AG04449 (cell line): ENCODE results near the gene ARHGAP18.
A peak's percentile ranks its signal among the peaks of the same experiment; 100 is the strongest.

Experiments
- CTCF ChIA-PET: fragments of 350-600 bp; formaldehyde crosslinking; extraction: SDS; loops from one replicate; lab custom pipeline; 2021; ENCODE audit warnings: antibody characterized with exemption; lab: Yijun Ruan, JAX
- POLR2A ChIA-PET: fragments of 400-600, 350-600 bp; formaldehyde crosslinking; extraction: SDS; loops from one replicate; lab custom pipeline; 2020; ENCODE audit warnings: antibody characterized with exemption, inconsistent platforms; lab: Yijun Ruan, JAX
- DNase-seq: peaks from one replicate; pipeline ENCODE4 v3.0.0-alpha.2; 2010; ENCODE audit warnings: low read depth, low spot score
- H3K4me3 ChIP-seq: 2 replicates; pipeline ENCODE4 v1.5.1; 2011; ENCODE audit warnings: low read depth, mild to moderate bottlenecking, control low read depth, low read length
- CTCF ChIP-seq: IDR thresholded peaks from one replicate; pipeline ENCODE4 v1.5.1; 2011; ENCODE audit warnings: mild to moderate bottlenecking, moderate library complexity, low read length, control low read depth, inconsistent platforms; ENCODE audit not compliant: insufficient read depth; ENCODE audit errors: missing control alignments

Gene ARHGAP18

GRCh38 chr6:129568015-129568414 is 142.0 kb downstream of the ARHGAP18 start:
- no peak for DNase-seq
- H3K4me3 ChIP-seq = no peak overlapping the region
- ChIA-PET CTCF (interaction anchor here (1.6 to 3.1 kb wide), 3 partner anchors 11 to 69 kb away, joined by 3 to 51 read pairs (median 14); no protein-coding TSS in a partner anchor), POLR2A (no interaction called here)
- TF ChIP-seq CTCF = no peak

GRCh38 chr6:129567374-129567773 is 142.6 kb downstream of the ARHGAP18 start:
- peak; percentile 5 for TF ChIP-seq CTCF
- ChIA-PET POLR2A (no interaction called here), CTCF (interaction anchor here (0.6 to 3.1 kb wide), 6 partner anchors 8 to 207 kb away, joined by 3 to 51 read pairs (median 9); no protein-coding TSS in a partner anchor)
- DNase-seq = no peak
- no peak overlapping the region for H3K4me3 ChIP-seq

- POLR2A ChIA-PET = no interaction called here
- CTCF ChIA-PET = interaction anchor here (0.5 to 3.1 kb wide), 4 partner anchors 9 to 367 kb away, joined by 3 to 51 read pairs (median 12); no protein-coding TSS in a partner anchor
- DNase-seq = no peak
- no peak for TF ChIP-seq CTCF
- H3K4me3 ChIP-seq = no peak overlapping the region
Observed at GRCh38 chr6:129565811-129566210, 144.2 kb downstream of the ARHGAP18 start.

GRCh38 chr6:129565366-129565765 is 144.6 kb downstream of the ARHGAP18 start:
- DNase-seq = no peak
- no peak overlapping the region for H3K4me3 ChIP-seq
- CTCF ChIA-PET = interaction anchor here (0.8 to 3.1 kb wide), 6 partner anchors 10 to 368 kb away, joined by 3 to 51 read pairs (median 4); no protein-coding TSS in a partner anchor
- POLR2A ChIA-PET = no interaction called here
- TF ChIP-seq CTCF = no peak

GRCh38 chr6:129558248-129558647 is 151.7 kb downstream of the ARHGAP18 start:
- no peak for TF ChIP-seq CTCF
- no peak for DNase-seq
- CTCF ChIA-PET = no interaction called here
- POLR2A ChIA-PET = no interaction called here
- no peak overlapping the region for H3K4me3 ChIP-seq

- H3K4me3 ChIP-seq = no peak overlapping the region
- DNase-seq = peak; percentile 33
- no peak for TF ChIP-seq CTCF
- POLR2A ChIA-PET = no interaction called here
- CTCF ChIA-PET = interaction anchor here (1.1 kb wide), 2 partner anchors 10 to 20 kb away, joined by 3 read pairs; no protein-coding TSS in a partner anchor
Observed at GRCh38 chr6:129555206-129555832, 154.7 kb downstream of the ARHGAP18 start.
